Measurements from ENCODE around the gene EXD3. TPM values are rescaled to one million over a fixed set of nuclear protein-coding genes. Genes with fewer than 3 reads are reported as not detected.
A peak's percentile ranks its signal among the peaks of the same experiment; 100 is the strongest.

EXD3 gene
- total RNA-seq, 8 experiments from 2014 or later, result 3.2 to 14.8 (median 9.6) TPM

- WGBS, 10 experiments, result 60 to 100% (median 88%) methylated on average over 1 to 7 of the region's 22 CpGs; no CpG with 5 or more reads in 4 of the 10 experiments
- no peak overlapping the region for H3K27ac ChIP-seq
- H3K4me3 ChIP-seq, result no peak overlapping the region
- H3K4me1 ChIP-seq (replicated peaks in 1 of 2), result peaks cover 23 to 37% of the 10 kb centered on the region in 2 donors
- in situ Hi-C loops (cut with MboI; ENCODE audit: low pct_unique_long_range_greater_than_20kb in 2 of 9, low sequenced_read_pairs in 9 of 9, unreplicated experiment in 9 of 9), result loop anchor here in 6 of 9 experiments (25.0 kb wide), 2 partner anchors 90 to 215 kb away; partner anchors contain the start of genes EXD3 (in 5 of the 6) and NOXA1 (in 5 of the 6)
- ATAC-seq (replicated peaks in 6 of 8), result no peak
Observed at GRCh38 chr9:137321726-137322361, 101.1 kb downstream of the EXD3 start.

- Histone ChIP-seq H3K4me1 (replicated peaks in 1 of 2) (peaks cover 31 to 47% of the 10 kb centered on the region in 2 donors), H3K27ac (peak overlapping the region in 1 of 2 donors; percentile 54), H3K4me3 (no peak overlapping the region)
- in situ Hi-C loops (cut with MboI; ENCODE audit: low pct_unique_long_range_greater_than_20kb in 2 of 9, low sequenced_read_pairs in 9 of 9, unreplicated experiment in 9 of 9), result loop anchor here in 6 of 9 experiments (25.0 kb wide), 2 partner anchors 92 to 217 kb away; partner anchors contain the start of genes EXD3 (in 5 of the 6) and NOXA1 (in 5 of the 6)
- 20 to 30% methylated on average over 1 to 2 of the region's 24 CpGs; no CpG with 5 or more reads in 8 of the 10 experiments for WGBS, 10 experiments
- peak in 2 of 8 experiments; percentile 12 to 29 for ATAC-seq (replicated peaks in 6 of 8)
Observed at GRCh38 chr9:137320555-137321384, 102.2 kb downstream of the EXD3 start.

- peaks cover 39 to 55% of the 10 kb centered on the region in 2 donors for H3K4me1 ChIP-seq (replicated peaks in 1 of 2)
- in situ Hi-C loops (cut with MboI; ENCODE audit: low pct_unique_long_range_greater_than_20kb in 2 of 9, low sequenced_read_pairs in 9 of 9, unreplicated experiment in 9 of 9), result loop anchor here in 6 of 9 experiments (25.0 kb wide), 2 partner anchors 92 to 217 kb away; partner anchors contain the start of genes EXD3 (in 5 of the 6) and NOXA1 (in 5 of the 6)
- 96 to 100% methylated on average over 1 to 4 of the region's 22 CpGs; no CpG with 5 or more reads in 8 of the 10 experiments for WGBS, 10 experiments
- ATAC-seq (replicated peaks in 6 of 8), result no peak
- no peak overlapping the region for H3K4me3 ChIP-seq
- H3K27ac ChIP-seq, result no peak overlapping the region
Observed at GRCh38 chr9:137319739-137320551, 103.0 kb downstream of the EXD3 start.

GRCh38 chr9:137319011-137319738, 103.8 kb downstream of the EXD3 start:
- H3K4me1 ChIP-seq (replicated peaks in 1 of 2), result peaks cover 47 to 63% of the 10 kb centered on the region in 2 donors
- H3K27ac ChIP-seq, result peak overlapping the region in 1 of 2 donors; percentile 32
- ATAC-seq (replicated peaks in 6 of 8), result peak; percentile 17 to 98 (median 66)
- 62 to 100% (median 75%) methylated on average over 1 to 3 of the region's 26 CpGs; no CpG with 5 or more reads in 6 of the 10 experiments for WGBS, 10 experiments
- in situ Hi-C loops (cut with MboI; ENCODE audit: low pct_unique_long_range_greater_than_20kb in 2 of 9, low sequenced_read_pairs in 9 of 9, unreplicated experiment in 9 of 9), result loop anchor here in 6 of 9 experiments (25.0 kb wide), 2 partner anchors 93 to 218 kb away; partner anchors contain the start of genes EXD3 (in 5 of the 6) and NOXA1 (in 5 of the 6)
- H3K4me3 ChIP-seq, result no peak overlapping the region

- no peak overlapping the region for H3K4me3 ChIP-seq
- 80% methylated on average over 2 of the region's 18 CpGs; no CpG with 5 or more reads in 8 of the 10 experiments for WGBS, 10 experiments
- peaks cover 52 to 68% of the 10 kb centered on the region in 2 donors for H3K4me1 ChIP-seq (replicated peaks in 1 of 2)
- in situ Hi-C loops (cut with MboI; ENCODE audit: low pct_unique_long_range_greater_than_20kb in 2 of 9, low sequenced_read_pairs in 9 of 9, unreplicated experiment in 9 of 9), result loop anchor here in 6 of 9 experiments (25.0 kb wide), 2 partner anchors 94 to 219 kb away; partner anchors contain the start of genes EXD3 (in 5 of the 6) and NOXA1 (in 5 of the 6)
- no peak for ATAC-seq (replicated peaks in 6 of 8)
- peak overlapping the region in 1 of 2 donors; percentile 32 for H3K27ac ChIP-seq
Observed at GRCh38 chr9:137318602-137319001, 104.4 kb downstream of the EXD3 start.

GRCh38 chr9:137317718-137318511, 105.0 kb downstream of the EXD3 start:
- no peak for ATAC-seq (replicated peaks in 6 of 8)
- in situ Hi-C loops (cut with MboI; ENCODE audit: low pct_unique_long_range_greater_than_20kb in 2 of 9, low sequenced_read_pairs in 9 of 9, unreplicated experiment in 9 of 9), result loop anchor here in 6 of 9 experiments (25.0 kb wide), 2 partner anchors 94 to 219 kb away; partner anchors contain the start of genes EXD3 (in 5 of the 6) and NOXA1 (in 5 of the 6)
- Histone ChIP-seq H3K27ac (no peak overlapping the region), H3K4me3 (no peak overlapping the region), H3K4me1 (replicated peaks in 1 of 2) (peaks cover 58 to 74% of the 10 kb centered on the region in 2 donors)
- 100% methylated on average over 2 of the region's 24 CpGs; no CpG with 5 or more reads in 9 of the 10 experiments for WGBS, 10 experiments

- 100% methylated on average over 1 of the region's 19 CpGs; no CpG with 5 or more reads in 9 of the 10 experiments for WGBS, 10 experiments
- ATAC-seq (replicated peaks in 6 of 8), result no peak
- no peak overlapping the region for H3K27ac ChIP-seq
- H3K4me3 ChIP-seq, result no peak overlapping the region
- in situ Hi-C loops (cut with MboI; ENCODE audit: low pct_unique_long_range_greater_than_20kb in 2 of 9, low sequenced_read_pairs in 9 of 9, unreplicated experiment in 9 of 9), result loop anchor here in 6 of 9 experiments (25.0 kb wide), 2 partner anchors 95 to 220 kb away; partner anchors contain the start of genes EXD3 (in 5 of the 6) and NOXA1 (in 5 of the 6)
- H3K4me1 ChIP-seq (replicated peaks in 1 of 2), result peaks cover 58 to 74% of the 10 kb centered on the region in 2 donors
Observed at GRCh38 chr9:137317021-137317717, 105.8 kb downstream of the EXD3 start.

GRCh38 chr9:137316012-137316981, 106.7 kb downstream of the EXD3 start:
- Histone ChIP-seq H3K4me1 (replicated peaks in 1 of 2) (peaks cover 58 to 76% of the 10 kb centered on the region in 2 donors), H3K4me3 (peak overlapping the region in 2 of 5 donors; percentile 4 to 16), H3K27ac (peak overlapping the region in 1 of 2 donors; percentile 22)
- in situ Hi-C loops (cut with MboI; ENCODE audit: low pct_unique_long_range_greater_than_20kb in 2 of 9, low sequenced_read_pairs in 9 of 9, unreplicated experiment in 9 of 9), result loop anchor here in 6 of 9 experiments (25.0 kb wide), 2 partner anchors 96 to 221 kb away; partner anchors contain the start of genes EXD3 (in 5 of the 6) and NOXA1 (in 5 of the 6)
- ATAC-seq (replicated peaks in 6 of 8), result peak; percentile 26 to 74 (median 54)
- WGBS, 10 experiments, result no CpG with 5 or more reads among the region's 83 CpGs

- in situ Hi-C loops (cut with MboI; ENCODE audit: low pct_unique_long_range_greater_than_20kb in 2 of 9, low sequenced_read_pairs in 9 of 9, unreplicated experiment in 9 of 9), result loop anchor here in 6 of 9 experiments (25.0 kb wide), 2 partner anchors 97 to 222 kb away; partner anchors contain the start of genes EXD3 (in 5 of the 6) and NOXA1 (in 5 of the 6)
- 24 to 44% methylated on average over 5 to 6 of the region's 18 CpGs; no CpG with 5 or more reads in 8 of the 10 experiments for WGBS, 10 experiments
- Histone ChIP-seq H3K27ac (peak overlapping the region in 1 of 2 donors; percentile 70), H3K4me3 (peak overlapping the region in 2 of 5 donors; percentile 4 to 16), H3K4me1 (replicated peaks in 1 of 2) (peaks cover 59 to 76% of the 10 kb centered on the region in 2 donors)
- ATAC-seq (replicated peaks in 6 of 8), result peak in 5 of 8 experiments; percentile 1 to 36 (median 23)
Observed at GRCh38 chr9:137315581-137316011, 107.4 kb downstream of the EXD3 start.

Measured in motor neuron (in vitro differentiated cells).